Skin epidermis (tissue), 12 donors: Measurements from ENCODE around the gene CCHCR1.
A peak's percentile ranks its signal among the peaks of the same experiment; 100 is the strongest.
"Not testable (repeated sequence)": the region's sequence is repeated elsewhere in the genome, so short reads cannot be mapped to it uniquely, and the experiment has no call there.

ENCODE experiments used
- H3K27ac ChIP-seq, 21 experiments: fragments of 200-600 bp; sonication (generic) in 11 of 21; one replicate each; pipeline ENCODE4 v1.5.0; 2020; ENCODE audit warnings: mild to moderate bottlenecking in 3 of 21, inconsistent platforms in 2 of 21, moderate library complexity in 2 of 21
- H3K4me3 ChIP-seq, 7 experiments: fragments of 200-600 bp; sonication (generic) in 2 of 7; one replicate each; pipeline ENCODE4 v1.5.0; 2020; ENCODE audit warnings: inconsistent platforms in 2 of 7, mild to moderate bottlenecking in 2 of 7, moderate library complexity in 1 of 7

CCHCR1 gene, protein sequence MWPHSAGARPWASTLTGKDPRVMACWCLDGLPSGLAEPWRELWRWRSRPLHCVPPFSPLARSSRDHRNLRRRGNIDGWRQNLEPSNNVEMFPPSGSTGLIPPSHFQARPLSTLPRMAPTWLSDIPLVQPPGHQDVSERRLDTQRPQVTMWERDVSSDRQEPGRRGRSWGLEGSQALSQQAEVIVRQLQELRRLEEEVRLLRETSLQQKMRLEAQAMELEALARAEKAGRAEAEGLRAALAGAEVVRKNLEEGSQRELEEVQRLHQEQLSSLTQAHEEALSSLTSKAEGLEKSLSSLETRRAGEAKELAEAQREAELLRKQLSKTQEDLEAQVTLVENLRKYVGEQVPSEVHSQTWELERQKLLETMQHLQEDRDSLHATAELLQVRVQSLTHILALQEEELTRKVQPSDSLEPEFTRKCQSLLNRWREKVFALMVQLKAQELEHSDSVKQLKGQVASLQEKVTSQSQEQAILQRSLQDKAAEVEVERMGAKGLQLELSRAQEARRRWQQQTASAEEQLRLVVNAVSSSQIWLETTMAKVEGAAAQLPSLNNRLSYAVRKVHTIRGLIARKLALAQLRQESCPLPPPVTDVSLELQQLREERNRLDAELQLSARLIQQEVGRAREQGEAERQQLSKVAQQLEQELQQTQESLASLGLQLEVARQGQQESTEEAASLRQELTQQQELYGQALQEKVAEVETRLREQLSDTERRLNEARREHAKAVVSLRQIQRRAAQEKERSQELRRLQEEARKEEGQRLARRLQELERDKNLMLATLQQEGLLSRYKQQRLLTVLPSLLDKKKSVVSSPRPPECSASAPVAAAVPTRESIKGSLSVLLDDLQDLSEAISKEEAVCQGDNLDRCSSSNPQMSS

GRCh38 chr6:31157513-31158139 is at the start of gene CCHCR1:
Gene CCHCR1 (minus strand): TSS chr6:31157802. CDS start chr6:31157600, 202 bp downstream.
- H3K4me3 ChIP-seq = peak within 1 kb of the TSS; percentile 54 to 77 (median 69)
- H3K27ac ChIP-seq = peak within 1 kb of the TSS in 20 of 21 experiments; percentile 58 to 93 (median 85)

DNA sequence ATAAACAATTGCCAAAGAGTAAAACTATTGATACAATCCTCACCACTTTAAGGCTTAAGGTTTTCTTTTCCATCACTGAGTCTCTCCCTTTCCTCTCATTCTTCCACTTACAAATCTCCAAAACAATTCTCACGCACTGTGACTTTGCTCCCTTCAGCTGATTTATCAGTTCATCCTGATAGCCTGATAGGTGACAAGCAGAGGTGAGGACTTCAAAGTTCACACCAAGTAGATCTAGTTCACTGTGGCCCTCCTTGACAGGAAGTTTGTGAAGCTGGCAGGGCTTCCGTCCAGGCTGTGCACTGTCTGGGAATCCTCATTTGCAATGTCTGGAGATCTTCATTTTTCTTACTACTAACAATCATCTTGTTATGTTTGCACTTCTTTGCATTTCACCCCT is 48.0 kb upstream of the CCHCR1 start:
- no peak overlapping the region for H3K4me3 ChIP-seq
- peak overlapping the region in 1 of 21 experiments; percentile 30 for H3K27ac ChIP-seq

DNA sequence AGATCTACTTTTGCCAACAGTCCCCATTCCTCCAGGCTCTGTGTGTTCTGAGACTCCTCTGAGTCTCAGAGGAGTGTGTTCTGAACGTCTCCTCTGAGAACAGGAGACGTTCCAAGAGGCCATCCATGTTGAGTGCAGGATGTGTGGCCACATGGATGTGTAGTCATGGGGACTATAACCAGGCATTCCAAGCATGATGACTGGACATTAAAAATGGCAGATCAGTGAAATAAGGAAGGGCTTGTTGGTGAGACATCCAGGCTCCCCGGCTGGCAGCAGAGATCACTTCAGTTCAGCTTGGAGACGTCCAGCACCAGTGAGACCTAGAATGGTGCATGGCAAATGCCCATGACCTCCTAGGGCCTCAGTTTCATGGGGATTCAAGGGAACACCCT is 47.1 kb upstream of the CCHCR1 start:
- Histone ChIP-seq H3K27ac (peak overlapping the region in 12 of 21 experiments; percentile 43 to 86 (median 73)), H3K4me3 (peak overlapping the region in 2 of 7 experiments; percentile 38)

DNA sequence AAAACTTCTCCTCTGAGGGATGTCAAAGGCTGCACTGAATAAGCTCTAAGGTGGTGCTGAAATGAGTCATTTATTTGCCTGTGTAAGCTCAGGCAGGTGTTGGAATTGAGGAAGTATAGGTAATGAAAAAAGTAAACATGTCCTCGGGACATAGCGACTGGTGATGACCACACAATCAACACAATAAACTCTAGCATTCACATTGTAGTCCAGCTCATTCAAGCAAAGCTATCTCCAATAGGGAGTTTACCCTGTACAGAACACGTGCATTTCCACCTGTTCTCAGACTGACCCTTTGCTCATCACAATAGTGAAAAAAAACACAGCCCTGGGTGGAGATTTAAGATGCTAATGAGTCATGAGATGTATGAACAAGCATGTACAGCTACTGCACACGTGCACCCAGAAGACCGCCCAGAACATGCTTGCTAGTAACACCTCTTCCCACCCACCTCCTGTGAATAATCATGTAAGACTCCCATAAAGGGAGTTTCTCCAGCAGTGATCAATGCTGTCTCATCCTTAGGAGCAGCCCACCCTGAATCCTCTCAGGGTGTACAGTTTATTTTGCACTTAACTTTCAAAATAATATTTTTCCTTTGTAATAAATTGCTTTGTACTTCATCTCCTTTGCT is 45.9 kb upstream of the CCHCR1 start:
- H3K4me3 ChIP-seq = peak overlapping the region; percentile 19 to 43 (median 38)
- H3K27ac ChIP-seq = peak overlapping the region in 19 of 21 experiments; percentile 13 to 86 (median 63)

DNA sequence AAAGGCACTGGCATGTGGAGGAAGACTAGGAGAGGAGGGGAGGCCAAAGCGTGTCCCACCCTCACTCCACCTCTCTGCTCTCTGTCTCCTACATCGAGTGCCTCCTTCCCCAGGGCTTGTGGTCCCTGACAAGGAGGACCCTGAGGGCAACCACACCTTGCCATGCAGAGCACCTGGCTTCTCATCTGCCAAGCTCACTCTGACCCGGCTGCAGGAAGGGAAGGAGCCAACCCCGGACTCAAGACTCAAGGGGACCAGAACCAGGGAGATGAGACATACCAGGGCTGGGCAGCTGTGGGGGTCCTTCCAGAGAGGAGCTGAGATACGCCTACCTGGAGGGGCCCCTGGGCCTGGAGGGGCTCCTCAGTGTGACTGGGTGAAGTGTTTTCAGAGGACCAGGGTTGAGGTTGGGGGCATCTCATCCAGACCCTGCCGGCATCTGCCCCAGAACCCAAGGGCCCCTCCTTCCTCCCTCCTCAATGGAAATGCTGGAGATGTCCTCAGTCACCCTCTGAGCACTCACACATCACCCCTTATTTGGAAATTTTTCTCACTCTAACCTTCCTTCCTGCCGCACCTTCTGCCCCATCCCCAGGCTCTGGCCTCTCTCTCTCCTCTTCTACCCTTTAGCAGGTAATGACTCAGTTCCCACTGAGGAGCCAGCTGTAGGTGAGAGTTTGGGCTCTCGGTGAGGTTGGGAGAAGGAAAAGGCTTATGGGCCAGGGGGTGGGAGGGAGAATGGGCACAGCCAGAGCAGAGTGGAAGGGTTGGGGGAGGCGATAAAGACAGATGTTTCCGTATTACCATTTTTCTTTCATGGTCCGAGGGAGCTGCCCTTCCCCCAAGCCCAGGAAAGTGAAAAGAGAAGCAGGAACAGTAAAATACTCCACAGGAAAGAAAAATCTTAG is 44.9 kb upstream of the CCHCR1 start:
- peak overlapping the region in 19 of 21 experiments; percentile 19 to 86 (median 61) for H3K27ac ChIP-seq
- H3K4me3 ChIP-seq = no peak overlapping the region

- H3K4me3 ChIP-seq = peak overlapping the region in 3 of 7 experiments; percentile 45 to 62 (median 59)
- H3K27ac ChIP-seq = peak overlapping the region in 12 of 21 experiments; percentile 80 to 96 (median 90)
Observed at GRCh38 chr6:31199105-31199452, 41.5 kb upstream of the CCHCR1 start.

GRCh38 chr6:31197559-31198305 is 40.1 kb upstream of the CCHCR1 start:
- Histone ChIP-seq H3K27ac (peak overlapping the region; percentile 77 to 96 (median 90)), H3K4me3 (peak overlapping the region; percentile 42 to 63 (median 59))

DNA sequence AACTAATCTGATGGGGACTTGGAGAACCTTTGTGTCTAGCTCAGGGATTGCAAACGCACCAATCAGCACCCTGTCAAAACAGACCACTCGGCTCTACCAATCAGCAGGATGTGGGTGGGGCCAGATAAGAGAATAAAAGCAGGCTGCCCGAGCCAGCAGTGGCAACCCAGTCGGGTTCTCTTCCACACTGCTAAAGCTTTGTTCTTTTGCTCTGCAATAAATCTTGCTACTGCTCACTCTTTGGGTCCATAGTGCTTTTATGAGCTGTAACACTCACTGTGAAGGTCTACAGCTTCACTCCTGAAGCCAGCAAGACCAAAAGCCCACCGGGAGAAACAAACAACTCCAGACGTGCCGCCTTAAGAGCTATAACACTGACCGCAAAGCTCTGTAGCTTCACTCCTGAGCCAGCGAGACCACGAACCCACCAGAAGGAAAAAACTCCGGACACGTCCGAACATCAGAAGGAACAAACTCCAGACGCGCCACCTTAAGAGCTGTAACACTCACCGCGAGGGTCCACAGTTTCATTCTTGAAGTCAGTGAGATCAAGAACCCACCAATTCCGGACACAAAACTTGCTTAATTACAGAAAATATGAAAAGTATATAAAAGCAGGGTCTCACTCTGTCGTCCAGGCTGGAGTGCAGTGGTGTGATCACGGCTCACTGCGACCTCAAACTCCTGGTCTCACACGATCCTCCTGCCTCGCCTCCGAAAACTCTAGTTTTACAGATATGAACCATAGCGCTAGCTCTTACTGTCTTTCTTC is 38.8 kb upstream of the CCHCR1 start:
- H3K4me3 ChIP-seq = peak overlapping the region in 5 of 7 experiments; percentile 42 to 62 (median 59)
- H3K27ac ChIP-seq = peak overlapping the region in 11 of 21 experiments; percentile 86 to 96 (median 91)

GRCh38 chr6:31195308-31195979 is 37.8 kb upstream of the CCHCR1 start:
- not testable (repeated sequence) for H3K27ac ChIP-seq, H3K4me3 ChIP-seq

DNA sequence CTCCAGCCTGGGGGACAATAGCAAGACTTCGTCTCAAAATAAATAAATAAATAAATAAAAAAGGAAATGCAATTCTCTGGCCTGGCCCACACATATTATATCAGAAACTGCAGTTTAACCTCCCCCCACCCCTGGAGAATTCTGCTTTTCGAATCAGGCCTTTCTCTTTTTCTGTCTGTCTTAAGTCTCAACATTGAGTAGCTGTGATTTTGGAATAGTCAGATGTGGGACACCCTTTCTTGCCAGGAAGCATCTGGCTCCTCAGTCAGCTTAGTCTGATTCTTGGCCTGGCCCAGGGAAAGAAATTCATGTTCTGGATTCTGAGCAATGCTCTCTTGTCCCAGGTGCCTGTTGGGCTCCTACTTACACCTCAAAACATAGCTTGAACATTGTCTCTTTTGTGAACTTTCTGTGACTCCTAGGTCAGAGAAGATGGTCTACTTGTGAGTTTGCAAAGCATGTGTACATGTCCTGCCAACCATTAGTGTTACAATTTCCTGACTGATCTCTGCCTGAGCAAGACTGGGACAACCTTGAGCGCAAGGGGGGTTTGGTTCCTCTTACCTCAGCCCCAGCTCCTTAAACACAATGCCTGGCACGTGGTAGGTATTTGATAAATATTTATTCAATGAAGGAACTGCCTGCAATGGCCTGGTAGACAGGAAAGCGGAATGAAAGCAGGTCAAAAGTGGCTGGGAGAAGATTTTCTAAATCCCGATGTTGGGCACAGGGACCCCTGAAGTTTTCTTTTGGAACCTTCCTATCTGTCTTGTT is 36.6 kb upstream of the CCHCR1 start:
- Histone ChIP-seq H3K27ac (no peak overlapping the region), H3K4me3 (no peak overlapping the region)

DNA sequence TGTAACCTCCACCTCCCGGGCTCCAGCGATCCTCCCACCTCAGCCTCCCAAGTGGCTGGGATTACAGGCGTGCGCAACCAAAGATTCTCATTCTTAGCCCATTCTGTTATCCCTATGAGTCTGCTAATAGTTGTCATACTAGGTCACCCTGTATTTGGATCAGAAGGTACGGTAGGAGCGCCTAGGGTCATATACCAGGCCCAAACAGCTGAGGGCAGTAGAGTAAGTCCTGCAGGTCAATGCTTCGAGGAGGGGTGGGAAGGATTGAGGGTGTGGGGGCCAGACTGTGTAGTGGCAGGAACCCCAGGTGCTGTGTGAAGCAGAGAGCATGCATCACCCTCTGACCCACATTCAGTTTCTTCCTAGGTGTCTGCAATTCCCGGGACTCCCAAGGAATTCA is 35.6 kb upstream of the CCHCR1 start:
- H3K27ac ChIP-seq = no peak overlapping the region
- H3K4me3 ChIP-seq = no peak overlapping the region

GRCh38 chr6:31192431-31193105 is 35.0 kb upstream of the CCHCR1 start:
- not testable (repeated sequence) for H3K4me3 ChIP-seq, H3K27ac ChIP-seq

DNA sequence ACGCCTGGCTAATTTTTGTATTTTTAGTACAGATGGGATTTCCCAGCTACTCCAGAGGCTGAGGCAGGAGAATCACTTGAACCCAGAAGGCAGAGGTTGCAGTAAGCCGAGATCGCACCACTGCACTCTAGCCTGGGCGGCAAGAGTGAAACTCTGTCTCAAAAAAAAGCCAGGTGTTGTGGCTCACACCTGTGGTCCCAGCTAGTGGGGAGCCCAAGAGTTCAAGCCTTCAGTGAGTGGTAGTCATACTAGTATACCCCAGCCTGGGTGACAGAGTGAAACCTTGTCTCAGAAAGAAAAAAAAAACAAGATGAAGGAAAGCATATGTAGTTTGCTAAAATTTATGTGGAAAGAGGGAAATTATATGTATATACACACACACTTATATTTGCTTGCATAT is 32.9 kb upstream of the CCHCR1 start:
- H3K4me3 ChIP-seq = no peak overlapping the region
- H3K27ac ChIP-seq = no peak overlapping the region

DNA sequence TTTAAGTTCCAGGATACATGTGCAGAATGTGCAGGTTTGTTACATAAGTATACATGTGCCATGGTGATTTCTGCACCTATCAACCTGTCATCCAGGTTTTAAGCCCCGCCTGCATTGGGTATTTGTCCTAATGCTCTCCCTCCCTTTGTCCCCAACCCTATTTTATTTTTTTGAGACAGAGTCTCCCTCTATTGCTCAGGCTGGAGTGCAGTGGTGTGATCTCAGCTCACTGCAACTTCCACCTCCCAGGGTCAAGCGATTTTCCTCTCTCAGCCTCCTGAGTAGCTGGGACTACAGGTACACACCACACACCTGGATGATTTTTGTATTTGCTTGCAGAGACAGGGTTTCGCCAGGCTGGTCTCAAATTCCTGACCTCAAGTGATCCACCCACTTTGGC is 31.6 kb upstream of the CCHCR1 start:
- not testable (repeated sequence) for H3K4me3 ChIP-seq, H3K27ac ChIP-seq

DNA sequence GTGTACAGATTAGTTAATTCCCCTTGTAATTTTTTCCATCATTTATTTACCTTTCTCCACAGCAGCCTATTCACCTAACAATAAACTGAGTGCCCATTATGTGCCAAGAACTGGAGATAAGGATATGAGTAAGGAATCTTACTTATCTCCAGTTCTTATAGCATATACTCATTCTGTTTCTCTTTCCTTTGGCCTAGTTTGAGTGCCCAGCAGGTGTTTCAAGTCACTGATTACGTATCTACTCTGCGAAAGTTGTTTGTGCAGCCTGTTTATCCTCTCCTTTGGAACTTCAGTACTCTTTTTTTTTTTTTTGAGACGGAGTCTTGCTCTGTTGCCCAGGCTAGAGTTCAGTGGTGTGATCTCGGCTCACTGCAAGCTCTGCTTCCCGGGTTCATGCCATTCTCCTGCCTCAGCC is 30.2 kb upstream of the CCHCR1 start:
- Histone ChIP-seq H3K27ac (peak overlapping the region in 1 of 21 experiments; percentile 81), H3K4me3 (no peak overlapping the region)
